Esophagus (tissue), 2 donors: Measurements from ENCODE around the gene KNSTRN. TPM values are rescaled to one million over a fixed set of nuclear protein-coding genes. Genes with fewer than 3 reads are reported as not detected.

Source experiments
- H3K27ac ChIP-seq, 2 donors: one replicate each; pipeline ENCODE4 v1.5.1; 2013; ENCODE audit warnings: low read depth in 2 of 2, mild to moderate bottlenecking in 2 of 2, inconsistent platforms in 1 of 2, low read length in 1 of 2, moderate library complexity in 1 of 2
- H3K27me3 ChIP-seq, 2 donors: one replicate each; pipeline ENCODE4 v1.6.1; 2013; ENCODE audit warnings: low read length in 2 of 2, control low read depth in 1 of 2, mild to moderate bottlenecking in 1 of 2; ENCODE audit not compliant: insufficient read depth in 2 of 2, control insufficient read depth in 1 of 2
- H3K36me3 ChIP-seq, 2 donors: one replicate each; pipeline ENCODE4 v1.6.1; 2013; ENCODE audit warnings: low read length in 1 of 2; ENCODE audit not compliant: control insufficient read depth in 2 of 2, insufficient read depth in 2 of 2
- H3K4me1 ChIP-seq, 2 donors: one replicate each; pipeline ENCODE4 v1.6.1; 2013; ENCODE audit warnings: low read length in 1 of 2; ENCODE audit not compliant: control insufficient read depth in 2 of 2, insufficient read depth in 2 of 2
- H3K4me3 ChIP-seq, 2 donors: one replicate each; pipeline ENCODE4 v1.5.1; 2013; ENCODE audit warnings: low read length in 2 of 2, mild to moderate bottlenecking in 2 of 2, low read depth in 1 of 2, moderate library complexity in 1 of 2
- H3K9me3 ChIP-seq, 2 donors: one replicate each; pipeline ENCODE4 v1.6.1; 2013; ENCODE audit warnings: mild to moderate bottlenecking in 2 of 2, low read depth in 1 of 2, low read length in 1 of 2, moderate library complexity in 1 of 2; ENCODE audit not compliant: control insufficient read depth in 2 of 2, insufficient read depth in 1 of 2
- WGBS, 2 donors: extraction: QIAGEN DNeasy Blood & Tissue Kit; methylation state at CpG; one replicate each; pipeline ENCODE4 v1.1.7; 2013; 5-methylcytosine and 5-hydroxymethylcytosine counted together
- polyA plus RNA-seq, 2 donors: library from polyadenylated mRNA; stranded (reverse); fragments of 200-250 nt; gene quantifications; one replicate each; pipeline ENCODE4 v1.2.3, GENCODE V29; 2013
- donor health status: healthy with polysubstance abuse.
- donor health status: Bipolar disorder and iron deficiency.

KNSTRN gene
- polyA plus RNA-seq, 2 donors = 11.3 TPM

DNA sequence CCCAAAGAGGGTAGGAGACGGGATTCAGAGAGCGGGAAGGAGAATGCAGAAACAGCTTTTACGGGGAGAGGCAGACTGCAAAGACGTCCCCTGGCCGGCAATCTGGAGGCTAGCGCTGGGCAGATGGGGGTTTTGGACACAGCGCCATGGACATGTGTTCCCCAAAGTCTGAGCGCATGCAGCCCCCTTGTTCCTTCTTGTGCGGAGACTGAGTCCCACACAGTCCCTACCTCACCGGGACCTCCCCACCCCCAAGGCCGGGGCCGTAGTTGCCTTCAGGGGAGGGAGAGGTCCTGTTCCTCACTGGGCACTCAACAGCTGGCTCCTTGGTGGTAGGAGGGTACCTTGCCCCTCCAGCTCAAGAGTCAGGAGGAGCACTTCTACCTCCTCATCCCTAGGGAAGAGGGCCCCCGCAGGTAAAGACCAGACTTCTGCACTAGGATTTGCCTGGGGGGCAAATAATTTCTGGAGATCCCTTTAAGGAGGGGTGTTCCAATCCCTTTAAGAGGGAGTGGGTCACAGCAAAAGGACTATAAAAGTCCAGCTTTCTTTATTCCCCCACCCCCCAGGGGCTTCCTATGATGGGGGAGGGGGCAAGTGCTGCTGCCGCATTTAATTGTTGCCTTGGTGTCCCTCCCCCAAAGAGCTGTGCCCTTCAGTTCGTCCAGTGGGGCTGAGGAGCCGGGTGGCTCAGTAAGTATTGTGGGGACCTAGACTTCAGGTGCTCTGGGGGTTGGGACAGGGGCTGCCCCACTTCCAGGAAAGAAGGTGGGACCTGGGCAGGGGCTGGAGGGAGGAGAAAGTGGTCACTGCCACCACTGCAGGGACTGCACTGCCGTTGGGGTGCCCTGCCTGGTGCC, 54.6 kb downstream of the KNSTRN start:
- no peaks in the 10 kb centered on the region for H3K9me3 ChIP-seq
- H3K36me3 ChIP-seq = no peaks in the 10 kb centered on the region
- H3K27me3 ChIP-seq = peaks cover 4 to 8% of the 10 kb centered on the region in 2 donors
- H3K27ac ChIP-seq = no peak overlapping the region
- H3K4me3 ChIP-seq = no peak overlapping the region
- H3K4me1 ChIP-seq = peaks cover 1 to 11% of the 10 kb centered on the region in 2 donors
- 11 to 15% methylated on average over 17 of the region's 17 CpGs for WGBS, 2 donors

- peaks cover 4 to 8% of the 10 kb centered on the region in 2 donors for H3K27me3 ChIP-seq
- H3K4me1 ChIP-seq = peaks cover 0 to 12% of the 10 kb centered on the region in 2 donors
- H3K36me3 ChIP-seq = no peaks in the 10 kb centered on the region
- H3K4me3 ChIP-seq = no peak overlapping the region
- WGBS, 2 donors = 49 to 56% methylated on average over 16 to 21 of the region's 21 CpGs
- H3K27ac ChIP-seq = no peak overlapping the region
- H3K9me3 ChIP-seq = no peaks in the 10 kb centered on the region
Observed at GRCh38 chr15:40437752-40438687, 55.5 kb downstream of the KNSTRN start.

- 67 to 70% methylated on average over 12 of the region's 12 CpGs for WGBS, 2 donors
- Histone ChIP-seq H3K27ac (no peak overlapping the region), H3K36me3 (no peaks in the 10 kb centered on the region), H3K9me3 (no peaks in the 10 kb centered on the region), H3K4me1 (peaks cover 0 to 13% of the 10 kb centered on the region in 2 donors), H3K4me3 (no peak overlapping the region), H3K27me3 (peaks cover 4 to 8% of the 10 kb centered on the region in 2 donors)
Observed at GRCh38 chr15:40438712-40439111, 56.2 kb downstream of the KNSTRN start.

GRCh38 chr15:40439461-40439959, 57.0 kb downstream of the KNSTRN start:
- no peaks in the 10 kb centered on the region for H3K36me3 ChIP-seq
- peak overlapping the region; percentile 43 to 68 for H3K4me3 ChIP-seq
- 10 to 14% methylated on average over 15 of the region's 15 CpGs for WGBS, 2 donors
- no peaks in the 10 kb centered on the region for H3K9me3 ChIP-seq
- no peak overlapping the region for H3K27ac ChIP-seq
- peaks cover 4 to 8% of the 10 kb centered on the region in 2 donors for H3K27me3 ChIP-seq
- H3K4me1 ChIP-seq = peaks cover 0 to 13% of the 10 kb centered on the region in 2 donors

- Histone ChIP-seq H3K9me3 (no peaks in the 10 kb centered on the region), H3K27ac (no peak overlapping the region), H3K36me3 (no peaks in the 10 kb centered on the region), H3K4me1 (peaks cover 0 to 13% of the 10 kb centered on the region in 2 donors), H3K4me3 (peak overlapping the region; percentile 43 to 68), H3K27me3 (peaks cover 4 to 8% of the 10 kb centered on the region in 2 donors)
- WGBS, 2 donors = 0 to 1% methylated on average over 34 to 35 of the region's 35 CpGs
Observed at GRCh38 chr15:40439960-40440742, 57.6 kb downstream of the KNSTRN start.

- peaks cover 0 to under 1% of the 10 kb centered on the region in 2 donors for H3K36me3 ChIP-seq
- H3K27me3 ChIP-seq = peaks cover 4 to 8% of the 10 kb centered on the region in 2 donors
- H3K4me3 ChIP-seq = peak within 1 kb of the TSS; percentile 68 to 78
- no peaks in the 10 kb centered on the region for H3K9me3 ChIP-seq
- WGBS, 2 donors = 1% methylated on average over 38 to 119 of the region's 119 CpGs
- H3K4me1 ChIP-seq = peaks cover 0 to 13% of the 10 kb centered on the region in 2 donors
- H3K27ac ChIP-seq = peak within 1 kb of the TSS; percentile 38 to 52
Observed at GRCh38 chr15:40440743-40441564, 58.4 kb downstream of the KNSTRN start, which contains the start of gene BAHD1. BAHD1 (plus strand) TSS chr15:40440953; CDS start chr15:40458465, 17,512 bp downstream.

DNA sequence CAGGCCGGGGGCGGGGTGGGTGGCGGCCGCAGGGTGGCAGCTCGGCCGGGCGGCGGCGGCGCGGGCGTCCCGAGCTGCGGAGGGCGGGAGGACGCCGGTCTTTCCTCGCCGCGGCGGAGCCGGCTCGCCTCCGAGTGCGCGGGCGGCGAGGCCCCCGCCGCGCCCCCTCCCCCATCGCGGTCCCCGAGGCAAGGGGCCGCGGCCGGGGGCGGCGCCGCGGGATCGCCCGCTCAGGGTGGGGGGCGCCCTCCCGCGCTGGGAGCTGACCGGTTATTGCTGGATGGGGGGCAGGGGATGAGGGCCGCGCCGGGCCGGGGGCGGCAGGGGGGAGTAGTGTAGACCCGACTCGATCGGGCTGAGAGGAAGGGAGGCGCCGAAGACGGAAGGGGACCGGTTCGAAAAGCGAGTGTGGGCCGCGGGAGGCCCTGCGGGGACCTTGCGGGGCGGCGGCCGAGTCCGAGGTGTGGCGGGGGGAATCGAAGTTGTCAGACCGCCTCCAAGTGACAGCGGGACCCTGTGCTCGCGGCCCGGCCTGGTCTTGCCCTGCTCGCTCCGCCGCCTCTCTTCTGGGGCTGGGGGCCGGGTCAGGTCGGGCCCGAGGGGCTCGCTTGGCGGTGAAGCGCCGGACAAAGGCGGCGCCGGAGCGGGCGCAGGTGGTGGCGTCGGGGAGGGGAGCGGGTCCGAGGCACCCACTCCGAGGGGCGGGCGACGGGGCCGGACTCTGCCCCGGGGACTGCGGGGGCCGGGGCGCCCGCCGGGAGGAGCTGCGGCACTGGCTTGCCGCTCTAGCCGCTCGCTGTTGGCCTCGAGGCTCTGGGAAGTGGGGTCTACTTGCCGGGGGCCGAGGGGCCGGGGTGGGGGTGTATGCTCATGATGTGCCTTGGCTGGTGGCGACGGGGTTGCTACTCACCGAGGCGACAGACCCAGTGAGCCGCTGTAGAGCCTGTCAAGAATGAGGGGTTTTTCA, 59.3 kb downstream of the KNSTRN start:
- H3K27ac ChIP-seq = no peak overlapping the region
- 1% methylated on average over 90 to 119 of the region's 119 CpGs for WGBS, 2 donors
- peaks cover 0 to 14% of the 10 kb centered on the region in 2 donors for H3K4me1 ChIP-seq
- peaks cover 0 to 3% of the 10 kb centered on the region in 2 donors for H3K36me3 ChIP-seq
- peak overlapping the region; percentile 68 to 78 for H3K4me3 ChIP-seq
- peaks cover 4 to 5% of the 10 kb centered on the region in 2 donors for H3K27me3 ChIP-seq
- no peaks in the 10 kb centered on the region for H3K9me3 ChIP-seq
